Endothelial cell of umbilical vein (primary cell): ENCODE results near the gene KRTAP10-9. TPM values are rescaled to one million over a fixed set of nuclear protein-coding genes. Genes with fewer than 3 reads are reported as not detected.

Experiments used
- BruUV-seq: library from RNA; stranded (reverse); fragments of 400-500 nt; replicated peaks from 2 replicates; lab custom pipeline; 2021; lab: Mats Ljungman, UMichigan
- CTCF ChIA-PET: fragments of 300-600, 350-600 bp; sonication (Branson Sonifier 250); formaldehyde crosslinking; loops from one replicate; lab custom pipeline; 2021; ENCODE audit warnings: antibody characterized with exemption, inconsistent platforms; lab: Charles Lee
- POLR2A ChIA-PET: fragments of 300-600, 350-600 bp; sonication (Branson Sonifier 250); formaldehyde crosslinking; loops from one replicate; lab custom pipeline; 2021; ENCODE audit warnings: antibody characterized with exemption, inconsistent platforms; lab: Charles Lee
- DNase-seq: peaks from one replicate; pipeline ENCODE4 v3.0.0-alpha.2; 2011; ENCODE audit warnings: low read depth, low spot score
- FAIRE-seq: peaks from 2 replicates; lab custom pipeline; 2011; peaks lifted over from hg19 to GRCh38; lab: Jason Lieb, UNC
- H2AFZ ChIP-seq: 2 replicates; pipeline ENCODE4 v1.6.0; 2012; ENCODE audit warnings: low read depth, low read length, control low read depth, inconsistent platforms
- H3K27ac ChIP-seq: 2 replicates; pipeline ENCODE4 v1.5.1; 2011; ENCODE audit warnings: low read depth, mild to moderate bottlenecking, control low read depth, low read length, moderate library complexity; ENCODE audit not compliant: insufficient read depth
- H3K27me3 ChIP-seq, 2 experiments: 2 replicates each; pipeline versions ENCODE4 v1.6.0 to v1.6.1; 2011; ENCODE audit warnings: low read length in 2 of 2, mixed read lengths in 1 of 2; ENCODE audit not compliant: control insufficient read depth in 2 of 2, insufficient read depth in 2 of 2
- H3K36me3 ChIP-seq, 2 experiments: 2 replicates in 1 of 2; 3 replicates in 1 of 2; pipeline ENCODE4 v1.5.1; 2011; ENCODE audit warnings: low read length in 2 of 2, mild to moderate bottlenecking in 1 of 2, moderate library complexity in 1 of 2; ENCODE audit not compliant: control insufficient read depth in 2 of 2, insufficient read depth in 2 of 2; ENCODE audit errors: extremely low read depth in 1 of 2
- H3K4me1 ChIP-seq: 3 replicates; pipeline ENCODE4 v1.5.1; 2011; ENCODE audit warnings: mild to moderate bottlenecking, low read length; ENCODE audit not compliant: control insufficient read depth, insufficient read depth; ENCODE audit errors: extremely low read depth
- H3K4me2 ChIP-seq: 2 replicates; pipeline ENCODE4 v1.6.1; 2011; ENCODE audit warnings: low read length, control low read depth, mixed read lengths; ENCODE audit not compliant: insufficient read depth
- H3K4me3 ChIP-seq, 3 experiments: fragments of 200-600 bp in 1 of 3; sonication (generic), shearing (Covaris generic) in 1 of 3; replicated peaks in 1 of 3; 2 replicates each; pipeline ENCODE4 v1.5.1; 2011 to 2016; ENCODE audit warnings: control low read depth in 3 of 3, low read length in 3 of 3, mild to moderate bottlenecking in 2 of 3, inconsistent platforms in 1 of 3, low read depth in 1 of 3, moderate library complexity in 1 of 3; ENCODE audit not compliant: insufficient read depth in 1 of 3
- H3K79me2 ChIP-seq: 2 replicates; pipeline ENCODE4 v1.6.0; 2012; ENCODE audit warnings: low read length, inconsistent platforms; ENCODE audit not compliant: control insufficient read depth, insufficient read depth
- H3K9ac ChIP-seq: replicated peaks from 2 replicates; pipeline ENCODE3; 2011; ENCODE audit warnings: low read length, control low read depth; ENCODE audit not compliant: insufficient read depth; ENCODE audit errors: extremely low read depth
- H3K9me1 ChIP-seq: replicated peaks from 3 replicates; pipeline ENCODE4 v1.6.0; 2011; ENCODE audit warnings: mild to moderate bottlenecking, low read length; ENCODE audit not compliant: control insufficient read depth, insufficient read depth; ENCODE audit errors: extremely low read depth
- H3K9me3 ChIP-seq: replicated peaks from 2 replicates; pipeline ENCODE4 v1.5.1; 2012; ENCODE audit warnings: low read length, inconsistent platforms; ENCODE audit not compliant: control insufficient read depth, insufficient read depth
- H4K20me1 ChIP-seq: replicated peaks from 2 replicates; pipeline ENCODE3; 2011; ENCODE audit warnings: mild to moderate bottlenecking, low read length; ENCODE audit not compliant: control insufficient read depth, insufficient read depth; ENCODE audit errors: extremely low read depth
- EZH2 ChIP-seq: IDR thresholded peaks from 2 replicates; pipeline ENCODE4 v1.6.1; 2012; ENCODE audit warnings: borderline replicate concordance, low read depth, mild to moderate bottlenecking, moderate library complexity, low read length, inconsistent platforms; ENCODE audit not compliant: severe bottlenecking
- FOS ChIP-seq: IDR thresholded peaks from 2 replicates; pipeline ENCODE4 v1.6.1; 2011; ENCODE audit warnings: mild to moderate bottlenecking, low read length, moderate library complexity, borderline replicate concordance; ENCODE audit not compliant: insufficient read depth
- GATA2 ChIP-seq: IDR thresholded peaks from 2 replicates; pipeline ENCODE4 v1.7.0; 2011; ENCODE audit warnings: low read depth, mild to moderate bottlenecking, moderate library complexity, mixed read lengths, low read length; ENCODE audit not compliant: insufficient read length, insufficient read depth
- JUN ChIP-seq: IDR thresholded peaks from 2 replicates; pipeline ENCODE4 v1.6.1; 2011; ENCODE audit warnings: borderline replicate concordance, low read depth; ENCODE audit not compliant: insufficient read length, insufficient read depth
- MYC ChIP-seq: IDR thresholded peaks from one replicate; pipeline ENCODE4 v1.6.1; 2011; ENCODE audit warnings: mild to moderate bottlenecking, low read depth, low read length
- POLR2A ChIP-seq: IDR thresholded peaks from 2 replicates; pipeline ENCODE4 v1.6.1; 2012; ENCODE audit warnings: low read depth, mild to moderate bottlenecking, control low read depth, low read length
- POLR2AphosphoS5 ChIP-seq: IDR thresholded peaks from 2 replicates; pipeline ENCODE4 v1.6.1; 2012; ENCODE audit warnings: low read depth, mild to moderate bottlenecking, control low read depth, low read length, moderate library complexity; ENCODE audit not compliant: insufficient read depth
- dilution Hi-C: fragments of 300-500 bp; cut with MboI; formaldehyde crosslinking; loops from one replicate; pipeline ENCODE4 v1.15.0; 2019; ENCODE audit warnings: low sequenced_read_pairs; ENCODE audit not compliant: extremely low pct_ligation_motif_present
- intact Hi-C: fragments of 100-400 bp; cut with micrococcal nuclease; formaldehyde crosslinking; loops from one replicate; pipeline ENCODE4 v1.10.0; 2022
- polyA plus RNA-seq, 4 experiments: library from polyadenylated mRNA; depleted of rRNA in 3 of 4; stranded (reverse) in 3 of 4; unstranded in 1 of 4; fragments of >200 nt; gene quantifications; 2 replicates each; pipeline versions ENCODE4 v1.2.1 to v1.2.3, GENCODE V29; 2011 to 2012; ENCODE audit warnings: missing spikeins in 1 of 4
- total RNA-seq: library from RNA; stranded (reverse); gene quantifications from 2 replicates; pipeline ENCODE4 v1.2.3, GENCODE V29; 2021
- TF ChIP-seq, protein P1 (sequence below): IDR thresholded peaks from 2 replicates; pipeline ENCODE4 v1.6.1; 2011; ENCODE audit not compliant: insufficient read depth, insufficient read length
- TF ChIP-seq, protein P2 (sequence below), 2 donors: IDR thresholded peaks; 1 replicate in 1 of 2; 2 replicates in 1 of 2; pipeline ENCODE4 v1.5.1; 2011; ENCODE audit warnings: low read length in 2 of 2, mild to moderate bottlenecking in 2 of 2, moderate library complexity in 2 of 2, control low read depth in 1 of 2, inconsistent platforms in 1 of 2, low read depth in 1 of 2; ENCODE audit not compliant: insufficient read depth in 1 of 2; ENCODE audit errors: extremely low read depth in 1 of 2

The KRTAP10-9 gene
- total and polyA plus RNA-seq, 2 donors (not counting 3 experiments of a cell fraction or from before 2014, with no cell fraction given), result not detected

DNA sequence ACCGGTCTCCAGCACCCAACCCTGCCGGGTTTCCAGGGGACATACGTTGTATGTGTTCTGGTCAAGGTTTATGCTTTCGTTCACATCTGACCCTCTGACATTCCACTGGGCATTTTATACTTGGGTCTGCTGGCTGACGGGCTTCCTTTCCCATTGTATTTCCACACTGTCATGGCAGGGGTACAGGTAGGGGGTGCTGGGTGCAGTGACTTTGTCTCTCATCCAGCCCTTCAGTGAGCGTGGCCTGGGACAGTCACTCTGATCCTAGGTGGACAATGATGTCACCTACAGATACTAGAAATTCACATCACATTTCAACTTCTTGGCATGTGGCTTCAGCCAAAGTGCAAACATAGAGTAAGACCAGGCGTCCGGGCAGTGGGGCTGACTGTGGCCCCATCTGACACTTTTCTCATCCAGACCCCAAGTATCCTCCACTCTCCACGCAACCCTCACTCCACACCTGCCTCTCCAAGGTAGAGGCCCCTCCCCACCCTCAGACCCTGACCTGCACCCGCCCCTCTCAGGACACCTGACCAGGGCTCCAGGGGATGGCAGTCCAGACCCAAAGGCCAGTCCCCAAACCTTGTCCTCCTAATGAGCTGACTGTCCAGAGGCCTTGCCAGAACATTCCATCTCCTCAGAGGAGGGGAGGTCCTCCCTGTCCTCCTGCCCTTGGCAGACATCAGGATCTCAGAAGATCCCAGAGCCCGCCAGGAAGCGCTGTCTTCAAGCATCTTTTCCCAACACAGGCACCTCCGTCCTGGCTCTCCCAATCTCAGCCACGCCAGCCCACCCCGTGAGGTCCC is 9.5 kb downstream of the KRTAP10-9 start:
- Histone ChIP-seq H3K9me3 (no peaks in the 10 kb centered on the region), H3K4me1 (no peaks in the 10 kb centered on the region), H3K9ac (no peak overlapping the region), H3K36me3 (no peaks in the 10 kb centered on the region), H2AFZ (no peak overlapping the region), H3K27me3 (no peaks in the 10 kb centered on the region), H3K4me2 (no peak overlapping the region), H3K9me1 (no peaks in the 10 kb centered on the region), H3K79me2 (no peaks in the 10 kb centered on the region), H3K27ac (no peak overlapping the region), H3K4me3 (no peak overlapping the region), H4K20me1 (no peaks in the 10 kb centered on the region)
- FAIRE-seq, result no peak
- intact Hi-C loops (no loop called here), dilution Hi-C loops (no loop called here)
- ChIA-PET POLR2A (no interaction called here), CTCF (no interaction called here)
- BruUV-seq, result no TSS peak
- TF ChIP-seq GATA2 (no peak), MYC (no peak), FOS (no peak), JUN (no peak), POLR2A (no peak), POLR2AphosphoS5 (no peak), EZH2 (no peak)
- TF ChIP-seq, protein P1, sequence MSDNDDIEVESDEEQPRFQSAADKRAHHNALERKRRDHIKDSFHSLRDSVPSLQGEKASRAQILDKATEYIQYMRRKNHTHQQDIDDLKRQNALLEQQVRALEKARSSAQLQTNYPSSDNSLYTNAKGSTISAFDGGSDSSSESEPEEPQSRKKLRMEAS, result no peak
- TF ChIP-seq, protein P2, sequence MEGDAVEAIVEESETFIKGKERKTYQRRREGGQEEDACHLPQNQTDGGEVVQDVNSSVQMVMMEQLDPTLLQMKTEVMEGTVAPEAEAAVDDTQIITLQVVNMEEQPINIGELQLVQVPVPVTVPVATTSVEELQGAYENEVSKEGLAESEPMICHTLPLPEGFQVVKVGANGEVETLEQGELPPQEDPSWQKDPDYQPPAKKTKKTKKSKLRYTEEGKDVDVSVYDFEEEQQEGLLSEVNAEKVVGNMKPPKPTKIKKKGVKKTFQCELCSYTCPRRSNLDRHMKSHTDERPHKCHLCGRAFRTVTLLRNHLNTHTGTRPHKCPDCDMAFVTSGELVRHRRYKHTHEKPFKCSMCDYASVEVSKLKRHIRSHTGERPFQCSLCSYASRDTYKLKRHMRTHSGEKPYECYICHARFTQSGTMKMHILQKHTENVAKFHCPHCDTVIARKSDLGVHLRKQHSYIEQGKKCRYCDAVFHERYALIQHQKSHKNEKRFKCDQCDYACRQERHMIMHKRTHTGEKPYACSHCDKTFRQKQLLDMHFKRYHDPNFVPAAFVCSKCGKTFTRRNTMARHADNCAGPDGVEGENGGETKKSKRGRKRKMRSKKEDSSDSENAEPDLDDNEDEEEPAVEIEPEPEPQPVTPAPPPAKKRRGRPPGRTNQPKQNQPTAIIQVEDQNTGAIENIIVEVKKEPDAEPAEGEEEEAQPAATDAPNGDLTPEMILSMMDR (IDR thresholded peaks at IDR 0.05; ENCODE audit: extremely low read depth in 1 of 2, insufficient read depth in 1 of 2, low read depth in 1 of 2, low read length in 2 of 2), result no peak
- DNase-seq, result no peak
